OCI-LY1 (cell line): Measurements from ENCODE around the gene SPEM1.

Experiments
- CTCF ChIP-seq: fragments of 200-600 bp; sonication (generic), shearing (Covaris generic); IDR thresholded peaks from 2 replicates; pipeline ENCODE4 v1.5.1; 2017; ENCODE audit warnings: mild to moderate bottlenecking, antibody characterized with exemption, low read length, moderate library complexity, mixed read lengths
- EZH2 ChIP-seq: fragments of 200-600 bp; sonication (generic), shearing (Covaris generic); IDR thresholded peaks from 2 replicates; pipeline ENCODE4 v1.8.0; 2017; ENCODE audit warnings: borderline replicate concordance, mixed run types, mild to moderate bottlenecking, antibody characterized with exemption, low read length, moderate library complexity, mixed read lengths

- TF ChIP-seq CTCF (no peak), EZH2 (no peak)
These were observed 37.2 kb upstream of the SPEM1 start for GRCh38 chr17:7382901-7383300.
